ENCODE measurements around the gene CSTF3.
"Not testable (repeated sequence)": the region's sequence is repeated elsewhere in the genome, so short reads cannot be mapped to it uniquely, and the experiment has no call there.

The CSTF3 gene

GRCh38 chr11:33161120-33162005 is at the start of gene CSTF3:
Gene CSTF3 (minus strand): TSS chr11:33161480. CDS start chr11:33161325, 155 bp downstream.
- DNase-seq, result peak; percentile 91

- no peak for DNase-seq
Observed at GRCh38 chr11:33208150-33208549, 46.9 kb upstream of the CSTF3 start.

- no peak for DNase-seq
Observed at GRCh38 chr11:33207408-33207985, 46.2 kb upstream of the CSTF3 start.

GRCh38 chr11:33197915-33198727 is 36.8 kb upstream of the CSTF3 start:
- no peak for DNase-seq

- DNase-seq, result no peak
Observed at GRCh38 chr11:33195462-33196173, 34.3 kb upstream of the CSTF3 start.

GRCh38 chr11:33194455-33194854 is 33.2 kb upstream of the CSTF3 start:
- no peak for DNase-seq

- no peak for DNase-seq
Observed at GRCh38 chr11:33191467-33191866, 30.2 kb upstream of the CSTF3 start.

GRCh38 chr11:33187998-33188722 is 26.9 kb upstream of the CSTF3 start:
- DNase-seq, result no peak

GRCh38 chr11:33185756-33186155 is 24.5 kb upstream of the CSTF3 start:
- DNase-seq, result no peak

- no peak for DNase-seq
Observed at GRCh38 chr11:33182246-33182878, 21.1 kb upstream of the CSTF3 start.

GRCh38 chr11:33179348-33179803 is 18.1 kb upstream of the CSTF3 start:
- DNase-seq, result no peak

- DNase-seq, result no peak
Observed at GRCh38 chr11:33178443-33179180, 17.3 kb upstream of the CSTF3 start.

GRCh38 chr11:33177676-33178336 is 16.5 kb upstream of the CSTF3 start:
- no peak for DNase-seq

GRCh38 chr11:33176760-33177159 is 15.5 kb upstream of the CSTF3 start:
- DNase-seq, result not testable (repeated sequence)

GRCh38 chr11:33172996-33173395 is 11.7 kb upstream of the CSTF3 start:
- DNase-seq, result no peak

GRCh38 chr11:33172345-33172744 is 11.1 kb upstream of the CSTF3 start:
- DNase-seq, result no peak

- no peak for DNase-seq
Observed at GRCh38 chr11:33171251-33171650, 10.0 kb upstream of the CSTF3 start.

GRCh38 chr11:33168709-33169200 is 7.5 kb upstream of the CSTF3 start:
- no peak for DNase-seq

GRCh38 chr11:33162831-33163230 is 1.6 kb upstream of the CSTF3 start:
- DNase-seq, result no peak

GRCh38 chr11:33160587-33160986 is 693 bp downstream of the CSTF3 start:
- DNase-seq, result no peak
